HFF-Myc (cell line): Measurements from ENCODE around the gene PCDHA1.
A peak's percentile ranks its signal among the peaks of the same experiment; 100 is the strongest.
"Not testable (repeated sequence)": the region's sequence is repeated elsewhere in the genome, so short reads cannot be mapped to it uniquely, and the experiment has no call there.

Experiments used
- DNase-seq: peaks from one replicate; pipeline ENCODE4 v3.0.0-alpha.2; 2011; ENCODE audit warnings: low read depth; ENCODE audit errors: extremely low read depth
- H3K4me3 ChIP-seq: replicated peaks from 2 replicates; pipeline ENCODE4 v1.5.1; 2011; ENCODE audit warnings: low read depth, mild to moderate bottlenecking, control low read depth, low read length
- CTCF ChIP-seq: IDR thresholded peaks from 2 replicates; pipeline ENCODE4 v1.5.1; 2012; ENCODE audit warnings: mild to moderate bottlenecking, low read depth, low read length, control low read depth; ENCODE audit errors: missing control alignments

PCDHA1 gene

GRCh38 chr5:140821375-140822280 lies 35.7 kb downstream of the PCDHA1 start, which contains the start of gene PCDHA5:
Gene PCDHA5, plus strand, starts transcription at chr5:140821613.
- peak; percentile 66 for TF ChIP-seq CTCF
- no peak within 1 kb of the TSS for H3K4me3 ChIP-seq
- DNase-seq: no peak

GRCh38 chr5:140822281-140822629 lies 36.3 kb downstream of the PCDHA1 start:
- no peak overlapping the region for H3K4me3 ChIP-seq
- TF ChIP-seq CTCF: no peak
- DNase-seq: no peak

GRCh38 chr5:140822969-140823368 lies 37.0 kb downstream of the PCDHA1 start:
- not testable (repeated sequence) for DNase-seq, H3K4me3 ChIP-seq

GRCh38 chr5:140823475-140823874 lies 37.5 kb downstream of the PCDHA1 start:
- no peak for TF ChIP-seq CTCF
- H3K4me3 ChIP-seq: no peak overlapping the region
- DNase-seq: no peak

DNA sequence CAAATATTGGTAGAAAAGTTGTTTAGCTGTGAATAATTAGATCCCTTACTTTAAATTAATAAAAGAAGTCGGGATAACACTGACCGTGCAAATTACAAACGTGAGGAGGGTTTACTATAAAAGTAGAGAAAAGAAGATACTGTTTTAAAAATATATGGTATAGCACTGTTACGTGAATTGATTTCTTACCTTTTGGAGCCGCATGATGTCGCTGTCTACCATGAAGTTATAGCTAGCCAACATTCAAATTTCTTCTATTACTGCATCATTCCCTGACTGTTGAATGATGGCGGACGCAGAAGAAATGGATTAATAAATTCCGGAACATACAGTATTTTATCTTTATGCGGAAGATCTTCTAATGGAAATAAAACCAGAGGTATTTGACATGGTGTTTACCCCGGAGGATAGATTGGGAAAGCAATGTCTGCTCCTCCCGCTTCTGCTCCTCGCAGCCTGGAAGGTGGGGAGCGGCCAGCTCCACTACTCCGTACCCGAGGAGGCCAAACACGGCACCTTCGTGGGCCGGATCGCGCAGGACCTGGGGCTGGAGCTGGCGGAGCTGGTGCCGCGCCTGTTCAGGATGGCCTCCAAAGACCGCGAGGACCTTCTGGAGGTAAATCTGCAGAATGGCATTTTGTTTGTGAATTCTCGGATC lies 41.9 kb downstream of the PCDHA1 start, which contains the start of gene PCDHA6:
Gene PCDHA6, plus strand, starts transcription at position 257 of the 658 bp plus-strand sequence. Its CDS starts 132 bp downstream, at position 389.
- TF ChIP-seq CTCF: no peak
- no peak within 1 kb of the TSS for H3K4me3 ChIP-seq
- DNase-seq: no peak

DNA sequence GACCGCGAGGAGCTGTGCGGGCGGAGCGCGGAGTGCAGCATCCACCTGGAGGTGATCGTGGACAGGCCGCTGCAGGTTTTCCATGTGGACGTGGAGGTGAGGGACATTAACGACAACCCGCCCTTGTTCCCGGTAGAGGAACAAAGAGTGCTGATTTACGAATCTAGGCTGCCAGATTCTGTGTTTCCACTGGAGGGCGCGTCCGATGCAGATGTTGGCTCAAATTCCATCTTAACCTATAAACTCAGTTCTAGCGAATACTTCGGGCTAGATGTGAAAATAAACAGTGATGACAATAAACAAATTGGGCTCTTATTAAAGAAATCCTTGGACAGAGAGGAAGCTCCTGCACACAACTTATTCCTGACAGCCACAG lies 42.4 kb downstream of the PCDHA1 start:
- no peak for TF ChIP-seq CTCF
- H3K4me3 ChIP-seq: no peak overlapping the region
- DNase-seq: no peak

GRCh38 chr5:140829511-140830501 lies 43.9 kb downstream of the PCDHA1 start:
- not testable (repeated sequence) for DNase-seq, H3K4me3 ChIP-seq
